Stimulated activated CD4-positive, alpha-beta T cell treated with anti-CD3 and anti-CD28 coated beads, Interleukin-1b, Interleukin-23, amount 100 ng/mL, for 4 hours (primary cell): ENCODE measurements around the gene TRAFD1.

Experiments
- DNase-seq, 2 donors: peaks; one replicate each; pipeline ENCODE4 v3.0.0-alpha.2; 2020; ENCODE audit warnings: low read depth in 2 of 2

The TRAFD1 gene

DNA sequence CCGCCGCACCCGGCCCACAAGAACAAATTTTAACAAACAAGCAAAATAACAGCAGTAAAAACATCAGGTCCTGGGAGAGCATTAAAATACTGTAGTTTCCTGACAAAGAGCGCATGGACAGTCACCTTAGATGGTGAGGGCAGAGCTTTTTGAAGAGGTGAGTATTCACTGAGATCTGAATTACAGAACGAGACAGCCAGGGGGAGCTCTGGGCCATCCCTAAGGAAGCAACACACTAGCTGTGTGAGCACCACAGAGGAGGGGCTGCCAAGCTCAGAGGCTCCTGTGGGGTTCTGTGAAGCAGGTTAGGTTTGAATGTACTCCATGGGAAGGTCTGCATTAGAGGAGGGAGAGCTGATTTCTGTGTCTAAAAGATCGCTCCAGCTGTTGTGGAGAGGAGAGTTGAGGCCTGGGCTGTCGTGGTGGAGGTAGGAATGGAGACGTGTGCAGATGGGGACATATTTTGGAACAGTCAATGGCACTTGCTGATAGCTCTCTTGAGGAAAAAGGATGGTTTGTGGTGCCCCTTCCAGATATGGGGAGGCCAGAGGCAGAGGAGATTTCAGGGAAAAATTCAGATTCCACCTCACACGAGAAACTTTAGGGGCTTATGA, 72.9 kb downstream of the TRAFD1 start:
- peak; percentile 27 to 28 for DNase-seq

DNA sequence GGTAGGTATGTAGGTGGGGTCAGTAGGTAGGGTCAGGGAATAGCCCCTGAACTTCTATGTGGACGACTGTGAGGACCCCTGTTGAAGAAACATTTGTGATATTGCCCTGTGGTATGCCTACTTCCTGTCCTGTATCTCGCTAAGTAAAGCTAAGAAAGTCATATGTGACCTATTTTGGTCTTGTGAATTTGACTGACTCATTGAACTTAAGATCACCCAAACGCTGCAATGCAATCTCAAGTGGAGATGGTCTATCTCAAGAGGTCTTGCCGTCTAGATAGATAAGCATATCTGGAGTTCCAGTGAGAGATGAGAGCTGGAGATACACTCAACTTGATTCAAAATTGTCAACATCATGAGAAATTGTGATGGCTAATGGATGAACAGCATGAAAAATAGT, 73.8 kb downstream of the TRAFD1 start:
- DNase-seq = no peak
